ENCODE results near the gene HIPK4.

HIPK4 gene

DNA sequence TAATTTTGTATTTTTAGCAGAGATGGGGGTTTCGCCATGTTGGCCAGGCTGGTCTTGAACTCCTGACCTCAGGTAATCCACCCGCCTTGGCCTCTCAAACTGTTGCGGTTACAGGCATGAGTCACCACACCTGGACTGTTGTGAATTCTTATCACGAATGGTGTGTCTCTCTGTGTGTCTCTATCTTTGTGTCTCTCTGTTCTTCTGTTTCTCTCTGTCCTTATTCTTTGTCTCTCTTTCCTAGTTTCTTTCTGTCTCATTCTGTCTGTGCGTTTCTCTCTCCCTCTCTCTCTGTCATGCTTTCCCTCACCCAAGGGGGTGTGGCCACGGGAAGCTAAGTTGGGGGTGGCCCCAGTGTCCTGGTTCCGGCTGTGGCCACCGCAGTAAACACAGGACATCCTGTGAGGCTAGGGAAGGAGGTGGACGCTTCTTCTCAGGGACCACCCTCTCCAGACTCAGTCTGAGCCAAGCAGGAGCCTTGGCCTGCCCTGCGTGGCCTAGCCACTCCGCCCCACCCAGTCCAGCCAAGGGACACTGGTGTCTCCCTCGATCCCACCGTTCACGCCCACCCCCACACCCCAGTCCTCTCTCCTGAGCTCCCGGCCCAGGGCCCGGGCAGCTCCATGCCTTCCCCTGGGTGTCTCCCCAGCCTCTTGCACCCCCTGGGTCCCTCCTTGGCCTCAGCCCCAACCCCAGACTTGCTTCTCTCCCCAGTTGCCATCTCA, 27.1 kb upstream of the HIPK4 start:
- DNase-seq (ENCODE audit: low read depth) = no peak
- H3K4me3 ChIP-seq (ENCODE audit: control insufficient read depth, low read depth, low read length) = no peak overlapping the region
- TF ChIP-seq, protein P1, sequence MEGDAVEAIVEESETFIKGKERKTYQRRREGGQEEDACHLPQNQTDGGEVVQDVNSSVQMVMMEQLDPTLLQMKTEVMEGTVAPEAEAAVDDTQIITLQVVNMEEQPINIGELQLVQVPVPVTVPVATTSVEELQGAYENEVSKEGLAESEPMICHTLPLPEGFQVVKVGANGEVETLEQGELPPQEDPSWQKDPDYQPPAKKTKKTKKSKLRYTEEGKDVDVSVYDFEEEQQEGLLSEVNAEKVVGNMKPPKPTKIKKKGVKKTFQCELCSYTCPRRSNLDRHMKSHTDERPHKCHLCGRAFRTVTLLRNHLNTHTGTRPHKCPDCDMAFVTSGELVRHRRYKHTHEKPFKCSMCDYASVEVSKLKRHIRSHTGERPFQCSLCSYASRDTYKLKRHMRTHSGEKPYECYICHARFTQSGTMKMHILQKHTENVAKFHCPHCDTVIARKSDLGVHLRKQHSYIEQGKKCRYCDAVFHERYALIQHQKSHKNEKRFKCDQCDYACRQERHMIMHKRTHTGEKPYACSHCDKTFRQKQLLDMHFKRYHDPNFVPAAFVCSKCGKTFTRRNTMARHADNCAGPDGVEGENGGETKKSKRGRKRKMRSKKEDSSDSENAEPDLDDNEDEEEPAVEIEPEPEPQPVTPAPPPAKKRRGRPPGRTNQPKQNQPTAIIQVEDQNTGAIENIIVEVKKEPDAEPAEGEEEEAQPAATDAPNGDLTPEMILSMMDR (IDR thresholded peaks at IDR 0.05; ENCODE audit: control insufficient read depth, insufficient read depth, low read depth, low read length, missing control alignments) = no peak

DNA sequence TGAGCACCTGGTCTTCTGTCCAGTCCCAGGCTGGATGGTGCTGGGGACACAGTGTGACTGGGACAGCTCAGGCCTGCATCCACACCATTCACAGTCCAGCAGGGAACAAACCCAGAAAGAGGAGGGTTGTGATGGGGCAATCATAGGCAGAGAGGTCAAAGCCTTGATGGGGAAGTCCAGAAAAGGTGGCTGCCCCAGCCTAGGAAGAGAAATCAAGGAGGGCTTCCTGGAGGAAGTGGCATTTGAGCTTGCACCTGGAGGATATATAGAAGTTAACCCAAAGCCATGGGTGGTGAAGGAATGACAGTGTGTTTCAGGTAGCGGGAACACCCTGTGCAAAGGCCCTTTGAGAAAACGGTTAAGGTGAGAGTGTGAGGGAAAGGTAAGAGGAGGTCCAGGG, 25.8 kb upstream of the HIPK4 start:
- DNase-seq (ENCODE audit: low read depth) = no peak
- TF ChIP-seq, protein P1 (IDR thresholded peaks at IDR 0.05; ENCODE audit: control insufficient read depth, insufficient read depth, low read depth, low read length, missing control alignments) = no peak
- H3K4me3 ChIP-seq (ENCODE audit: control insufficient read depth, low read depth, low read length) = no peak overlapping the region

DNA sequence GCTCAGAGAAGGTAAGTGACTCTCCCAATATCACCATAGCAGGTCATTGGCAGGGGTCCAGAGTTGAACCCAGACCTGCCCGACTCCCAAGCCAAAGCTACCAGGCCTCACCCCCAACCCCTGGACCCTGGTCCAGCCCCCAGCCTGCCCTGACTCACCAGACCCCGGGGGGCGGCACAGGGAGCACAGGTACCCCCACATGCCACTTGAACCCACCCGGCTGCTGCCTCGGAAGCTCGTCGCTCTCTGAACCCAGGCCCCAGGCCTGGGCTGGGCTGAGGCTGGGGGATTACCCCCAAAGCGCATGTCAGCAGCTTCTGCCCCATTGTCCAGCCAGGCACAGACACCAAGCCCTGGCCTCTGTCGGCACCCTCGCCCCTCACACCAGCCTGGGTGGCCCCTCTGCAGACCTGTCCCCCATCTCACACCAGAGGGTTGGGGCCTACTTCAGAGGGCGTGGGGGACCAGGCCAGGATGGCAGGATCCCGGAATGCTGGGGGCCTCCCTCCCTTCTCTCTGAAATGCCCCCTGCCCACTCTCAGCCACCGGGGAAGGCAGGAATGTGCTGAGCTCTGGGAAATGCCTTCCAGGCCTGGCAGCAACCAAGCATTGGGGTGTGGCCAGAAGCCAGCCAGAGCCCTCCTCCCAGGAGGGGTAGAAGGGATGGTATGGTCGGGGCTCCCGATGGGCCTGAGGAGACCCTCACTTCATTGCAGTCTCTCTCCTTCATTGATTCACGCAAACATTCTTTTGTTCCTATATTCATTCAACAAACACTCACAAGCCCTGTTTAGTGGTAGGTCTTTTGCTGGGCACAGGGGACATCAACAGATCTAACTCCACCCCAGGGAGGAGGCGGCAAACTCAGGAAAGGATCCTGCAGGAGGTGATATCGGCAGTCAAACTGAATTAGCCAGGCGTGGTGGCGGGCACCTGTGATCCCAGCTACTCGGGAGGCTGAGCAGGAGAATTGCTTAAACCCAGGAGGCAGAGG, 24.9 kb upstream of the HIPK4 start:
- TF ChIP-seq, protein P1 (IDR thresholded peaks at IDR 0.05; ENCODE audit: control insufficient read depth, insufficient read depth, low read depth, low read length, missing control alignments) = no peak
- no peak for DNase-seq (ENCODE audit: low read depth)
- H3K4me3 ChIP-seq (ENCODE audit: control insufficient read depth, low read depth, low read length) = no peak overlapping the region

DNA sequence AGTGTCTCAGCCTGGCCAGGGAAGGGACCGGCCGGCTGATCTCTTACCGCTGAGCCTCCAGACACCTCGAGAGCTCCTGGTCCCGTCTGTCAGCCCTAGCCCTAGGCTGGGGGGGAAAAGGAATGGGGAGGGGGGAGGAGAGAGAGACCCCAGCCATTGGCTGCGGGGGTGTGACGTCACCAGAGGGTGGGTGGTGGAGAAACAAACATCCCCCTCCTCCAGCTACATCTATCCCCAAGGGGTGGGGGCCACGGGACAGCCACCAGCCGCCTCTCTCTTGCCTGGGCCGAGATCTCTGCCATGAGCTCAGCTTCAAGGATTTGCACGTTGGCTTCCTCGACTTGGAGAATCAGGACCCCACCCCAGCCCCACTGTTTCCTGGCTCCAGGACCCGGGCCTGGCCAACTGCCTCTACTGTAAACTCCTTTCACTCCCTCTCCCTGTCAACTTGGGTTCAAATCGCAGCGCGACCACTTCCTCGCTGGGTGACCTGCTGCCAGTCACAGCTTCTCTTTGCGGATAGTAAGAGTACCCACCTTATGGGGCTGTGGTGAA, 23.4 kb upstream of the HIPK4 start, which contains the start of gene PRX:
Gene PRX, minus strand, starts transcription at position 88 of the 555 bp plus-strand sequence. CDS start 5,446 bp downstream, outside the sequence.
- no peak within 1 kb of the TSS for H3K4me3 ChIP-seq (ENCODE audit: control insufficient read depth, low read depth, low read length)
- TF ChIP-seq, protein P1 (IDR thresholded peaks at IDR 0.05; ENCODE audit: control insufficient read depth, insufficient read depth, low read depth, low read length, missing control alignments) = no peak
- no peak for DNase-seq (ENCODE audit: low read depth)

DNA sequence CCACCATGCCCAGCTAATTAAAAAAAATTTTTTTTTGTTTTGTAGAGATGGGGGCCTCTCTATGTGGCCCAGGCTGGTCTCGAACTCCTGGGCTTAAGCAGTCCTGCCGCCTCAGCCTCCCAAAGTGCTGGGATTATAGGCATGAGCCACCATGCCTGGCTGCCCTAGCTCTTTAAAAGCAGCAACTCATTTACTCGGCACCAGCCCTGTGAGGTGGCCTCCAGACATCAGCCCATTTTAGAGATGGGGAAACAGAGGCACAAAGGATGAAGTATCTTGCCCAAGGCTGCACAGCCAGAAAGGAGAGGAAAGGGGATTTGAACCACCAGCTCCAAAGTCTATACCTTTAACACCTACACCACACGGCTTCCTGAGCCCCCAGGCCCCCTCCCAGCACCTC, 22.9 kb upstream of the HIPK4 start:
- TF ChIP-seq, protein P1 (IDR thresholded peaks at IDR 0.05; ENCODE audit: control insufficient read depth, insufficient read depth, low read depth, low read length, missing control alignments) = no peak
- H3K4me3 ChIP-seq (ENCODE audit: control insufficient read depth, low read depth, low read length) = no peak overlapping the region

DNA sequence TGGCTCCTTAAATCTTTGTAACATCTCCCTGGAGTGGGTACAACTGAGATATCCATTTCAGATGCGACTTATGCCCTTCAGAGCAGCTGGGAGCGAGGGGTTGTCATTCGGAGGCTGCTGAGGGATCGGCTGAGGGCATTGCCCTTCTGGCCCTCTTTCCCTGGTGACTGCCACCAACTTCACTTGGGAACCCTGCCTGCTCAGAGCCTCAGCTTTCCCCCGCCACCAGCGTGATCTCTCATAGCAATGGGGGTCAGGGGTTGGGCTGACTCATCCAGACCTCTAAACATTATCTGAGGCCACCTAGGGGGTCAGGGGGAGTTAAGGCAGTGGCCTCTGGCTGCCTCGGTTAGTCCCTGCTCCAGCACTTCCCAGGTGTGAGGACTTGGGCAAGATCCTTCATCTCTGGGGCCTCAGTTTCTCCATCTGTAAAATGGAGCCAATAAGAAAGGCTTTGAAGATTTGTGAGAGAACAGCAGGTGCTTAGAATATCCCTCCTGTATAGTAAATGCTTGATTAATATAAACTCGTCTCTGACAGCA, 22.0 kb upstream of the HIPK4 start:
- TF ChIP-seq, protein P1 (IDR thresholded peaks at IDR 0.05; ENCODE audit: control insufficient read depth, insufficient read depth, low read depth, low read length, missing control alignments) = no peak
- no peak for DNase-seq (ENCODE audit: low read depth)
- H3K4me3 ChIP-seq (ENCODE audit: control insufficient read depth, low read depth, low read length) = no peak overlapping the region

More for the DNA sequence above, 22.9 kb upstream of the HIPK4 start:
- no peak for DNase-seq (ENCODE audit: low read depth)
